ENCODE results near the gene HNRNPDL.

Gene HNRNPDL

GRCh38 chr4:82432596-82432995 is 2.3 kb upstream of the HNRNPDL start:
- WGBS: 84% methylated on average over 18 of the region's 18 CpGs
- Histone ChIP-seq H3K4me3 (ENCODE audit: low read length) (peak overlapping the region; percentile 31), H3K27ac (ENCODE audit: low read depth, low read length) (no peak overlapping the region), H3K36me3 (ENCODE audit: insufficient read depth, low read length) (peaks cover 37% of the 10 kb centered on the region), H3K9ac (ENCODE audit: low read depth, low read length) (no peak overlapping the region), H3K9me3 (ENCODE audit: insufficient read depth, low read depth, low read length) (no peaks in the 10 kb centered on the region), H3K4me1 (ENCODE audit: insufficient read depth, low read length) (peaks cover 19% of the 10 kb centered on the region; the same call in 1 of the 2 replicates), H3K27me3 (ENCODE audit: insufficient read depth, low read length) (no peaks in the 10 kb centered on the region)

- Histone ChIP-seq H3K4me3 (ENCODE audit: low read length) (peak overlapping the region; percentile 100), H3K4me1 (ENCODE audit: insufficient read depth, low read length) (peaks cover 17% of the 10 kb centered on the region; the same call in 1 of the 2 replicates), H3K27ac (ENCODE audit: low read depth, low read length) (no peak overlapping the region), H3K36me3 (ENCODE audit: insufficient read depth, low read length) (peaks cover 44% of the 10 kb centered on the region), H3K27me3 (ENCODE audit: insufficient read depth, low read length) (no peaks in the 10 kb centered on the region), H3K9ac (ENCODE audit: low read depth, low read length) (peak overlapping the region; percentile 100; the same call in 1 of the 2 replicates), H3K9me3 (ENCODE audit: insufficient read depth, low read depth, low read length) (no peaks in the 10 kb centered on the region)
- 85% methylated on average over 4 of the region's 4 CpGs for WGBS
These were observed 1.6 kb upstream of the HNRNPDL start for GRCh38 chr4:82431831-82432230.

DNA sequence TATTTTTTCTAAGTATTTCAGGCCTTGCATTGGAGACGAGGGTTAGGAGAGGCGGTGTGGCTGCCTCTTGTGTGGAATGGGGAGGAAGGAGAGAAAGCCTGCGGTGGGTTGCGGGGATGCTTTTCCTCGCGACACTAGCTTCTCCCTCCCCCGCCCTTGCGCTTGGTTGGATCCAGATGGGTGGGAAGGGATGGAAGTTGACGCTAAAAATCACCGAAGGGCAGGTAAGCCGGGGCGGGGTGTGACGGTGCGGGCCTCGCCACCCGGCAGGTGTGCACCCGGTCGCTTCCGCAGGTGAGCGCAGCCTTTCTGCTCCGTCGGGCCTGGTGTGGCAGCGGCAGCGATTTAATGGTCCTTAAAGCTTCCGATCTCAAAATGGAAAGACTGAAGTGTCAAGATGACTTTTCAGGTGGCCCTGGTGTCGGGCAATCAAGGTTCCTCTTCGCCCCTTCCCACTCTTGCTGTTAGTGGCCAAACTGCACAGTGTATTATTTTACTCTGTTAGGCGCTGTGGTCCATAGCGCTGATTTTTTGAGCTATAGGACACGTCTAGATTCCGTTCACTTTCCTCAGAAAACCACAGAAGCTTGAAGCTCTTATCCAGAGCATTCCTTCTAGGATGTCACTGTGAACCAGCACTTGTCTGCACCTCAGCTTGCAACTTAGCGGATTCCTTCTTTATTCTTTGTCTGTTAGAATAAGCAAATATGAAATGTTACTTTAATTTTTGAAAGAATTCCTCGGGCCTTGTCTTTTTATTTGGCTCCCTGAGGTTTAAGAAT is 893 bp upstream of the HNRNPDL start:
- no peaks in the 10 kb centered on the region for H3K9me3 ChIP-seq (ENCODE audit: insufficient read depth, low read depth, low read length)
- peaks cover 51% of the 10 kb centered on the region for H3K36me3 ChIP-seq (ENCODE audit: insufficient read depth, low read length)
- peak overlapping the region; percentile 100 for H3K9ac ChIP-seq (ENCODE audit: low read depth, low read length)
- peak overlapping the region; percentile 100 for H3K27ac ChIP-seq (ENCODE audit: low read depth, low read length)
- H3K4me3 ChIP-seq (ENCODE audit: low read length): peak overlapping the region; percentile 100
- H3K4me1 ChIP-seq (ENCODE audit: insufficient read depth, low read length): peaks cover 24% of the 10 kb centered on the region
- 3% methylated on average over 33 of the region's 33 CpGs for WGBS
- no peaks in the 10 kb centered on the region for H3K27me3 ChIP-seq (ENCODE audit: insufficient read depth, low read length)

- Histone ChIP-seq H3K27me3 (ENCODE audit: insufficient read depth, low read length) (no peaks in the 10 kb centered on the region), H3K4me3 (ENCODE audit: low read length) (peak overlapping the region; percentile 100), H3K9me3 (ENCODE audit: insufficient read depth, low read depth, low read length) (no peaks in the 10 kb centered on the region), H3K27ac (ENCODE audit: low read depth, low read length) (peak overlapping the region; percentile 100), H3K9ac (ENCODE audit: low read depth, low read length) (peak overlapping the region; percentile 100), H3K36me3 (ENCODE audit: insufficient read depth, low read length) (peaks cover 54% of the 10 kb centered on the region), H3K4me1 (ENCODE audit: insufficient read depth, low read length) (peaks cover 24% of the 10 kb centered on the region)
- WGBS: under 1% methylated on average over 58 of the region's 58 CpGs
These were observed 502 bp downstream of the HNRNPDL start for GRCh38 chr4:82429728-82430192.

DNA sequence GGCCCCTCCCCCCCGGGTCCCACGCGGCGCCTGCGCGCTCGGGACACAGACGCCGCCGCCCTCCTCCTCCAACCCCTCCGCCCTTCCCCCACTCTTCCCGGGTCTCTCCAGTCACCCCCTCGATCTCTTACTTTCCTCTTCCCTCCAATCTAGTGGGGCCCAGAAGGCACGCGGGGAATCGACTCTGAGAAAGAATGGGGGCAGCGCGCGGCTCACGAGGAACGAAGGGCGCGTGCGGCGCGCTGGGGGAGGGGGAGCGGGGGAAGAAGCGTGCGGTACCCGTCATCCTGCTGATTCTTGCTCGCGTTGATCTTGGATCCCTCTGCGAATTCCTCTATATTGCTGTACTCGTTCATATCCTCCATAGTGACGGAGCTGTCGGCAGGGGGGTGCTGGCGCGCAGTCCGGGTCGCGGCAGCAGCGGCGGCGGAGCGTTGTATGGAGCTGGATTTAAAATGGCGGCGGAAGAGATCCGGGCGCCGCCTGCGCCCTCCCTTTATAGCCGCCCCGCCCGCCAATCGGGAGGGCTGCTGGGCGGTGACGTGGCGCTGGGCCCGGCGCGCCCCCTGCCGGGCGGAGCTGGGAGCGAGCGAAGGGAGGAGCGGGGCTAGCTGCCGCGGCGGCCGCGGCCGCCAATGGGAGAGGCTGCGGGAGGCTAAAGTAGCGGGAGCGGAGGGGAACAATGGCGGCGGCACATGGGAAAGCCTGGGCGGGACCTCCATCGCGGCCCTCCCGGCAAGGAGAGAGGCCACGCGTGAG is 1.1 kb downstream of the HNRNPDL start:
- peak overlapping the region; percentile 100 for H3K27ac ChIP-seq (ENCODE audit: low read depth, low read length)
- H3K36me3 ChIP-seq (ENCODE audit: insufficient read depth, low read length): peaks cover 57% of the 10 kb centered on the region
- under 1% methylated on average over 83 of the region's 83 CpGs for WGBS
- no peaks in the 10 kb centered on the region for H3K27me3 ChIP-seq (ENCODE audit: insufficient read depth, low read length)
- H3K4me3 ChIP-seq (ENCODE audit: low read length): peak overlapping the region; percentile 100
- H3K9me3 ChIP-seq (ENCODE audit: insufficient read depth, low read depth, low read length): no peaks in the 10 kb centered on the region
- H3K9ac ChIP-seq (ENCODE audit: low read depth, low read length): peak overlapping the region; percentile 100
- H3K4me1 ChIP-seq (ENCODE audit: insufficient read depth, low read length): peaks cover 24% of the 10 kb centered on the region

DNA sequence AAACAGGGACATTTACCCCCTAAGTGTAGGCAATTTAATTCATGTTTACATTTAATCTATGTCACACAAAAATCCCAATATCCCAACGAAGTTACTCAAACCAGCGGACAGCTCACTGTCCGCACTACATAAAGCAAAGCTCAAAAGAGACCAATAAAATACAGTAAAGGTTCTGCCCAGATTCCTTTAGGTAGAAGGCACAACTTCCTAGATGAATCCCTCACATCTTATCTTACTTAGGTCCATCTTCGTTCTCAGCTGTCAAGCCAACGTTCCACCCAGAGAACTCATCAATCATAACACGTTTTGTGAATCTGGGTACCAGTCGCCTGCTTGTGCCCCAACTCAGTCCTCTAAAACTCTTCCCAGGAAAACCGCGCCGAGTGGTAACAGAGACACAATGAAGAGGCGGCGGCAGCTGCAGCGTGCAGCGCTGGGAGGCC is 1.7 kb downstream of the HNRNPDL start:
- 0% methylated on average over 14 of the region's 14 CpGs for WGBS
- Histone ChIP-seq H3K4me3 (ENCODE audit: low read length) (peak overlapping the region; percentile 100), H3K9ac (ENCODE audit: low read depth, low read length) (peak overlapping the region; percentile 100), H3K4me1 (ENCODE audit: insufficient read depth, low read length) (peaks cover 20% of the 10 kb centered on the region), H3K9me3 (ENCODE audit: insufficient read depth, low read depth, low read length) (no peaks in the 10 kb centered on the region), H3K27me3 (ENCODE audit: insufficient read depth, low read length) (no peaks in the 10 kb centered on the region), H3K36me3 (ENCODE audit: insufficient read depth, low read length) (peaks cover 57% of the 10 kb centered on the region), H3K27ac (ENCODE audit: low read depth, low read length) (peak overlapping the region; percentile 96)

GRCh38 chr4:82425478-82425877 is 4.8 kb downstream of the HNRNPDL start:
- H3K9ac ChIP-seq (ENCODE audit: low read depth, low read length): no peak overlapping the region
- H3K36me3 ChIP-seq (ENCODE audit: insufficient read depth, low read length): peaks cover 61% of the 10 kb centered on the region
- H3K4me3 ChIP-seq (ENCODE audit: low read length): no peak overlapping the region
- H3K4me1 ChIP-seq (ENCODE audit: insufficient read depth, low read length): peaks cover 14% of the 10 kb centered on the region; the same call in 1 of the 2 replicates
- H3K27me3 ChIP-seq (ENCODE audit: insufficient read depth, low read length): no peaks in the 10 kb centered on the region
- 97% methylated on average over 10 of the region's 10 CpGs for WGBS
- no peak overlapping the region for H3K27ac ChIP-seq (ENCODE audit: low read depth, low read length)
- no peaks in the 10 kb centered on the region for H3K9me3 ChIP-seq (ENCODE audit: insufficient read depth, low read depth, low read length)

DNA sequence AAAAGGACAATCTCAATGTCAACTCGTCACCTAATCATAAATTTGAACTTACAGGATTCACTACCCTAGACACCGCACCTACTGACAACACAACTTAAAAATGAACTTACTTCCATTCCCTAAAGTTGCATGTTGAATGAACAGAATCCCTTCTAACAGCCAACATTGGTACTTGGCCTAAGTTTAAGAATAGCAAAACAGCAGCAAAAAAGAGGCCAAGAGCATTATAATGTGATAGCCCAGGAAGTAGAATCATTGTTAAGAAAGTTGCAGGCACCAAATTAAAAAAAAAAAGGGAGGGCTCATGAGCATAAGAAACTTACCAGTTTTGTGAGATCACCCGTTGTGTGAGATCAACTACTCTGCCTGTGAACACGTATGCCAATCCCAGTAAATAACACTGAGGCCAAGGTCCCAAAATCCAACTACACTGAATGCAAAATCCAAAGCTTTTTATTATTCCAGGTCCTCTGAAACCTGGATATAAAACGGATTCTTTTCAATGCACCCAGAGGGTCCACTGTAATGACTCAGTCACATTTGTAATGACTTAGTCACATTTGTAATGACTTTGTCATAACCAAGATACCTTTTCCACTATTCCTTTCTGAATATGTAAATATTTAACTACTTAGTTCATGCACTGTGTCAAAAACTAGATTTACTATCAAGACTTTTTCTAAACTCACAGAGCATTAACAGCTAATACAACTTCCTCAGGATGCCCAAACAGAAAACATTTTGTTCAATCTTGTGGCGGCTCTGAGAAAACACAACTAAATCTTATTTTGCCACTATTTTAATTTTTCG is 6.8 kb downstream of the HNRNPDL start:
- no peaks in the 10 kb centered on the region for H3K27me3 ChIP-seq (ENCODE audit: insufficient read depth, low read length)
- 92% methylated on average over 7 of the region's 7 CpGs for WGBS
- no peak overlapping the region for H3K27ac ChIP-seq (ENCODE audit: low read depth, low read length)
- H3K36me3 ChIP-seq (ENCODE audit: insufficient read depth, low read length): peaks cover 59% of the 10 kb centered on the region
- H3K9me3 ChIP-seq (ENCODE audit: insufficient read depth, low read depth, low read length): no peaks in the 10 kb centered on the region
- H3K9ac ChIP-seq (ENCODE audit: low read depth, low read length): no peak overlapping the region
- no peak overlapping the region for H3K4me3 ChIP-seq (ENCODE audit: low read length)
- H3K4me1 ChIP-seq (ENCODE audit: insufficient read depth, low read length): peaks cover 14% of the 10 kb centered on the region; the same call in 1 of the 2 replicates

DNA sequence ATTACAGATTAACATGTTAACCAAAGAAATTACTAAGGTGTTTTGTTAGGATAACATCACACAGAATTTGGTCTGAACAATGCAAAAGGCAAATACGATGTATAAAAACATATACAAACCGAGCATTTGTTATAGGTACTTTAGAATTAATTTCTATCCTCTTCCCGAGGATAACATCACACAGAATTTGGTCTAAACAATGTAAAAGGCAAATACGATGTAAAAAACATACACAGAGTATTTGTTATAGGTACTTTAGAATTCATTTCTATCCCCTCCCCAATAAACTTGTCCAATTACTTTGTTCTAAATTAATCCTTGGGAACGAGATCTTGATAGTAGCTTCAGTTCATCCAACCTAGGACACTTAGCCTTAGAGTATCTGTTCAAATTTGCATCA is 7.6 kb downstream of the HNRNPDL start:
- H3K27ac ChIP-seq (ENCODE audit: low read depth, low read length): no peak overlapping the region
- no peak overlapping the region for H3K9ac ChIP-seq (ENCODE audit: low read depth, low read length)
- peaks cover 50% of the 10 kb centered on the region for H3K36me3 ChIP-seq (ENCODE audit: insufficient read depth, low read length)
- 88% methylated on average over 1 of the region's 5 CpGs for WGBS
- H3K4me3 ChIP-seq (ENCODE audit: low read length): no peak overlapping the region
- H3K4me1 ChIP-seq (ENCODE audit: insufficient read depth, low read length): peaks cover 12% of the 10 kb centered on the region; the same call in 1 of the 2 replicates
- no peaks in the 10 kb centered on the region for H3K27me3 ChIP-seq (ENCODE audit: insufficient read depth, low read length)
- no peaks in the 10 kb centered on the region for H3K9me3 ChIP-seq (ENCODE audit: insufficient read depth, low read depth, low read length)

DNA sequence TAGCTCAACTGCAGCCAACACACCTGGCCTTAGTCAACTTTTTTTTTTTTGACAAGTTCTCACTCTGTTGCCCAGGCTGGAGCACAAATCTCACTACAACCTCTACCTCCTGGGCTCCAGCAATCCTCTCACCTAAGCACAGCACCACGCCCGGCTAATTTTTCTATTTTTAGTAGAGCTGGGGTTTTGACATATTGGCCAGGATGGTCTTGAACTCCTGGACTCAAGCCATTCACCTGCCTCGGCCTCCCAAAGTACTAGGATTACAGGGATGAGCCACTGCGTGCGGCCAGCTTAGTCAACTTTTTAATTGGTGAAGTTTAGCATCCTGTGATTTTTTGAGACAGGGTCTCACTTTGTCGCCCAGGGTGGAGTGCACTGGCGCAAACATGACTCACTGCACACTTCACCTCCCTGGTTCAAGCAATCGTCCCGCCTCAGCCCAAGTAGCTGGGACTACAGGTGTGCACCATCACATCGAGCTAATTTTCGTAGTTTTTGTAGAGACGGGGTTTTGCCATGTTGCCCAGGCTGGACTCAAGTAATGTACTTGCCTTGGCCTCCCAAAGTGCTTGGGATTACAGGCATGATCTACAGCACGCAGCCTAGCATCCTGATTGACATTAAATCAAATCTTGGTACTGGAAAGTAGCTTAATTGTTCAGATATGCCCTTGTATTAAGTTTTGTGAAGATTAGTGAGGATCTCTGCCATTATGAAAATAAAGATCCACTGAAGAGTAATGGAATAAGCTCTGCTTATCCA is 8.3 kb downstream of the HNRNPDL start:
- no peaks in the 10 kb centered on the region for H3K27me3 ChIP-seq (ENCODE audit: insufficient read depth, low read length)
- no peak overlapping the region for H3K27ac ChIP-seq (ENCODE audit: low read depth, low read length)
- peaks cover 7% of the 10 kb centered on the region; the same call in 1 of the 2 replicates for H3K4me1 ChIP-seq (ENCODE audit: insufficient read depth, low read length)
- H3K4me3 ChIP-seq (ENCODE audit: low read length): no peak overlapping the region
- H3K9me3 ChIP-seq (ENCODE audit: insufficient read depth, low read depth, low read length): no peaks in the 10 kb centered on the region
- H3K9ac ChIP-seq (ENCODE audit: low read depth, low read length): no peak overlapping the region
- peaks cover 44% of the 10 kb centered on the region for H3K36me3 ChIP-seq (ENCODE audit: insufficient read depth, low read length)
- WGBS: 91% methylated on average over 13 of the region's 13 CpGs
